GM18873 (cell line): Measurements from ENCODE around the gene RBM33.
A peak's percentile ranks its signal among the peaks of the same experiment; 100 is the strongest.
"Not testable (repeated sequence)": the region's sequence is repeated elsewhere in the genome, so short reads cannot be mapped to it uniquely, and the experiment has no call there.

Source experiments
- ATAC-seq: cut with Tn5 transposase; IDR thresholded peaks from one replicate; pipeline ENCODE4 v1.9.1; 2021; ENCODE audit warnings: mild to moderate bottlenecking, moderate library complexity, moderate number of reproducible peaks; ENCODE audit not compliant: unreplicated experiment, low FRiP score

The RBM33 gene, protein sequence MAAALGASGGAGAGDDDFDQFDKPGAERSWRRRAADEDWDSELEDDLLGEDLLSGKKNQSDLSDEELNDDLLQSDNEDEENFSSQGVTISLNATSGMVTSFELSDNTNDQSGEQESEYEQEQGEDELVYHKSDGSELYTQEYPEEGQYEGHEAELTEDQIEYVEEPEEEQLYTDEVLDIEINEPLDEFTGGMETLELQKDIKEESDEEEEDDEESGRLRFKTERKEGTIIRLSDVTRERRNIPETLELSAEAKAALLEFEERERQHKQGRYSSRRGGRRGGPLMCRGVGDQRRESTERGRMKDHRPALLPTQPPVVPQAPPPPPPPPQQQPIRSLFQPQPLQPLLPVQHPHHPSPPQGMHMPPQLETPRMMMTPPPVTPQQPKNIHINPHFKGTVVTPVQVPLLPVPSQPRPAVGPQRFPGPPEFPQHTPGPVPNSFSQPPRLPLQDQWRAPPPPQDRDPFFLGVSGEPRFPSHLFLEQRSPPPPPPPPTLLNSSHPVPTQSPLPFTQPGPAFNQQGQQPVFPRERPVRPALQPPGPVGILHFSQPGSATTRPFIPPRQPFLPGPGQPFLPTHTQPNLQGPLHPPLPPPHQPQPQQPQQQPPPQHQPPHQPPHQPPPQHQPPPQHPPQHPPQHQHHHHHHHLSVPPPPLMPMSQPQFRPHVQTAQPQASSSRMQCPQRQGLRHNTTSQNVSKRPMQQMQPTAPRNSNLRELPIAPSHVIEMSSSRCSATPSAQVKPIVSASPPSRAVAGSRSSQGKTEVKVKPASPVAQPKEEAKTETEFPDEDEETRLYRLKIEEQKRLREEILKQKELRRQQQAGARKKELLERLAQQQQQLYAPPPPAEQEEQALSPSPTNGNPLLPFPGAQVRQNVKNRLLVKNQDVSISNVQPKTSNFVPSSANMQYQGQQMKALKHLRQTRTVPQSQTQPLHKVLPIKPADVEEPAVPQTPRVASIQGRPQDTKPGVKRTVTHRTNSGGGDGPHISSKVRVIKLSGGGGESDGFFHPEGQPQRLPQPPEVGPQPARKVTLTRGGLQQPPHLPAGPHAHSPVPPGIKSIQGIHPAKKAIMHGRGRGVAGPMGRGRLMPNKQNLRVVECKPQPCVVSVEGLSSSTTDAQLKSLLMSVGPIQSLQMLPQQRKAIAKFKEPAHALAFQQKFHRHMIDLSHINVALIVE

GRCh38 chr7:155644178-155644970, at the start of gene RBM33:
Gene RBM33 (plus strand): TSS chr7:155644661. CDS start chr7:155644877, 216 bp downstream.
- ATAC-seq = peak; percentile 59

DNA sequence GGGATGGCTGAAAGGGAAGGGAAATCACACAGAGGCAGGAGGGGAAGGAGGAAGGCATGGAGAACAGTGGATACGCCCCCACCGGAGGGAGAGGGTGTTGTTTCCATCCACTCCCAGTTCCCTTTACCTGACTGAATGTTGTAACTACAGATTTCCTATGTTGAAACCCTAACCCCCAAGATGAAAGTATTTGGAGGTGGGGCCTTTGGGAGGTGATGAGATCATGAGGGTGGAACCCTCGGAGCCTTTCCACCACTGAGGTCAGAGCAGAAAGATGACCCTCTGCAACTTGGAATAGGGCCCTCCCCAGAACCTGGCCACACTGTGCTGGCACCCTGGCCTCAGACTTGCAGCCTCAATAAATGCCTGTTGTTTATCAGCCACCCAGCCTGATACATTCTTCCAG, 49.5 kb upstream of the RBM33 start:
- no peak for ATAC-seq

- no peak for ATAC-seq
Observed at GRCh38 chr7:155597753-155598140, 46.7 kb upstream of the RBM33 start.

DNA sequence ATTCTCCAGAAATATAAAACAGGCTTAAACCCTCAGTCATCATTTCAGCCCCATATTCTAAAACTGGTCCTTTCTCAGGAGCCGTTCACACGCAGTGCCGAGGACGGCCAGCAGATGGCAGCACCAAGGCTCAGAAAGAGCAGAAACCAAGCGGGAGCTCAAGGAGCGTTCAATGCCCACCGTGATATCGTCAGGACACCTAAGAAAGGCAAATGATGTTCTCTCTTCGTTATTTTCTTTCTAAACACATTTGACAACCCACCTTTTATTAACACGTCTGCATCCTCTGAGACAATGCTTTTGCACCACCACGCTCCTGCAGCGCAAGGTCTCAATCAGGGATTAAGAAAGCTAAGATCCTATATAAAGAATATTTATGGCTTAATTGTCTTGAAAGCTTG, 45.7 kb upstream of the RBM33 start:
- no peak for ATAC-seq

- no peak for ATAC-seq
Observed at GRCh38 chr7:155602156-155602555, 42.3 kb upstream of the RBM33 start.

DNA sequence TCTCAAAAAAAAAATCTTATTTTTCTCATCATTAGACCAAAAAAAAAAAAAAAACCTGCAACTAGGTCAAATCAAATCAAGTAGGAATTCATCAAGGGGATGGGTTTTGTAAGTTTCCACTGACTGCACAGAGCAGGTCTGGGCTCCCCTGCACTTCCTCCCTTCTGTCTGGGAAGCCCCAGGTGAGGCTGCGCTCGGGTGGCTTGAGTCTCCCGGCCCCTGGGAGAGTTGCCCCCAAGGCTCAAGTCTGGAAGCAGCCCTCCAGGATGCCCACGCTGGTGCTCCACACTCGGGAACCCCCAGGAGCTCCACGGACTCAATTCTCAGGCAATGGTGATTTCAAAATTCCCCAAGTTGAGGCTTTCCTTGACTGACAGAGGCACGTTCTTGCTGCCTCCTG, 41.7 kb upstream of the RBM33 start:
- no peak for ATAC-seq

DNA sequence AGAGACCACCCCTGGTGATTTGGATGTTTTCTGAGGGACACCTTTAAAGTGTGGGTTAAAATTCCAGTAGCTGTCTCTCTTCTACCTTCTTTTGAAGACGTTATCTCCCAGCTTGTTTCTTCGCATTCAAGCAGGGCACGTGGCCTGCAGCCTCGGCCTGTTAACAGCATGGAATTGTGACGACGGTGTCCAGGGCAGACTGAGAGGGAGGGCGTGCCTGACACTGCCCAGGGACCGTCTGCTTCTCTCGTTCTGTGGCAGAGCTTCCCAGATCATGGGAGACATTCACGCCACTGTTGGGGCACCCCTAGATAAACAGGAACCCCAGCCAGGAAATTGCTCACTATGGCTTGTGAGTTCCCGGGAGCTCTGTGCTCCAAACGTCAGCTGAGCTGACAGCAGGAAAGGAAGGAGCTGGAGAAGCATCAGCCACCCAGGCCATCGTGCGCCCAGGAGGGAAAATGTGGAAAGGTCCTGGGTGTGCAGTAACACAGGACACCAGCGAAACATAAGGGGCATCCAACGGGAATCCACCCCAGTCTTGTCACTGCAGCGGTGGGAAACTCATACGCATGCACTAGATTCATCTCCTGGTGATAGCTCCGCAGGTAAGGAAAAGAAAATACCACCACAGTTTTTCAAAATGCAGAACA, 41.1 kb upstream of the RBM33 start:
- ATAC-seq = no peak

- ATAC-seq = no peak
Observed at GRCh38 chr7:155603858-155604503, 40.5 kb upstream of the RBM33 start.

GRCh38 chr7:155604504-155604997, 39.9 kb upstream of the RBM33 start:
- ATAC-seq = no peak

- no peak for ATAC-seq
Observed at GRCh38 chr7:155609185-155609584, 35.3 kb upstream of the RBM33 start.

GRCh38 chr7:155610633-155611193, 33.7 kb upstream of the RBM33 start:
- ATAC-seq = no peak

DNA sequence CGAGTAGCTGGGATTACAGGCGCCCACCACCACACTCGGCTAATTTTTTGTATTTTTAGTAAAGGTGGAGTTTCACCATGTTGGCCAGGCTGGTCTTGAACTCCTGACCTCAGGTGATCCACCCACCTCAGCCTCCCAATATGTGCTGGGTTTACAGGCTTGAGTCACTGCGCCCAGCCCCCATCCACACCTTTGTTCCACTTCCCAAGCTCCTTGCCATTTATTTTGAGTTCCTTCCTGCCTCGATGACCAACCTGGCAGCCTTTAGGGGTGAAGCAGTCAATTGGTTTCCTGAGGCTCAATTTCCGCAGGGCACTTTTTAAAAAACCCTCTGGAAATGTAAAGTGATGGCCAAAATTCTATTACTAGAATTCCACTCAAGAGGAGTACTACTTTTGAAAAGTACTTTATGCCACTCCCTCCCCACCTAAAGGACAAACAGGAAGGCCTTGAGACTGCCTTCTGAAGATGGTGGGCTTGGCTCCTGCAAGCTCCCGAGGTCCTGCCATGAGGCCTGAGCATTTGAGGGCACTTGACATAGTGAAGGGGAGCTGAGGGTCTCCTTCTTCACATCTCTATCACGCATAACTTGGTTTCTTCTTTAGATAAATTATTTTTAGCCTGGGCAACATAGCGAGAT, 32.5 kb upstream of the RBM33 start:
- no peak for ATAC-seq

GRCh38 chr7:155612658-155613057, 31.8 kb upstream of the RBM33 start:
- no peak for ATAC-seq

GRCh38 chr7:155615085-155615484, 29.4 kb upstream of the RBM33 start:
- not testable (repeated sequence) for ATAC-seq

GRCh38 chr7:155618708-155619633, 25.5 kb upstream of the RBM33 start:
- ATAC-seq = no peak

DNA sequence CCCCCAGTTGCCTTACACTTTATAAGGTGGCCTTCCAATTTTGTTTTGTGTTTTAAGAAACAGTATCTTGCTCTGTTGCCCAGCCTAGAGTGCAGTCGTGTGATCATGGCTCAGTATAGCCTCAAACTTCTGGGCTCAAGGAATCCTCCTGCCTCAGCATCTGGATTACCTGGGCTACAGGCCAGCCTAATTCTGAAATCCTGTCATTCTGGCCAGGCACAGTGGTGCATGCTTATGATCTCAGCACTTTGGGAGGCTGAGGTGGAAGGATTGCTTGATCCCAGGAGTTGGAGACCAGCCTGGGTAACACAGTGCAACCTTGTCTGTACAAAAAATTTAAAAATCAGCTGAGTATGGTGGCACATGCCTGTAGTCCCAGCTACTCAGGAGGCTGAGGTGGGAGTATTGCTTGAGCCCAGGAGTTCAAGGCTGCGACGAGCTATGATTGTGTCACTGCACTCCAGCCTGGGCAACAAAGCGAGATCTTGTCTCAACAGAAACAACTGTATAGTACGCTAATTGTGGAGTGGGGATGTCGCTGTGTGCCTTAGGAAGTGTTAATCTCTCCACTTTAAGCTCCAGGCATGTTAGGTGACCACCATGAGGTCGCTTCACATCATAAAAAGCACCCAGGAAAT, 24.7 kb upstream of the RBM33 start:
- ATAC-seq = no peak

DNA sequence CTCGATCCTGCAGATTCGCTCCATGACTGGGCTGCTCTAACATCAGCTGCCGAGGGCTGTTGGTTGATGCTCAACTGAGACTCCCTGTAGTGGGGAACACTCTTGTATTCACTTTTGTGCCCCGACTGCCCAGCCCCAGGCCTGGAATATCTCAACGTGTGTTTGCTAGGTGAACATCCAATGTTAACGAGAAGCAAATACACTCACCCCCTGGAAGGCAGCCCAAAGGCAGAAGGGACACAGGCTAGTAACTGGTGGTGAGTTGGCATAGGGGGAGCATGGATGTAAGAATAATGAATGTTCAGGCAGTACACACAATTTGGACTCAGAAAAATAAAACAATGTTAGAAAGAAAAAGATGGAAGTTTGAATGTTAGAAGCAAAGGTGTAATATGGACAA, 24.0 kb upstream of the RBM33 start:
- ATAC-seq = no peak
